ENCODE measurements around the gene TYMP. TPM values are rescaled to one million over a fixed set of nuclear protein-coding genes. Genes with fewer than 3 reads are reported as not detected.
"Not testable (repeated sequence)": the region's sequence is repeated elsewhere in the genome, so short reads cannot be mapped to it uniquely, and the experiment has no call there.

The TYMP gene
- total RNA-seq, 2 experiments from 2014 or later: 71.8 to 76.6 TPM

DNA sequence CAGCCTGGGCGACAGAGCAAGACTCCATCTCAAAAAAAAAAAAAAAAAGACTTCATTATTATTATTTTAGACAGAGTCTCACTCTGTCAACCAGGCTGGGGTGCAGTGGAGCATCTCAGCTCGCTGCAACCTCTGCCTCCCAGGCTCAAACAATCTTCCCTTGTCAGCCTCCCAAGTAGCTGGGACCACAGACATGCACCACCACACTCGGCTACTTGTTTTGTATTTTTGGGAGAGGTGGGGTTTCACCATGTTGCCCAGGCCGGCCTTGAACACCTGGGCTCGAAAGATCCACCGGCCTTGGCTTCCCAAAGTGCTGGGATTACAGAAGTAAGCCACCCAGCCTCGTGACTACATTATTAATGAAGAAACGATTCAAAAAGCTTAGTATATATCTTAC lies 5.3 kb upstream of the TYMP start:
- no peaks in the 10 kb centered on the region for H3K27me3 Mint-ChIP-seq (ENCODE audit: low read depth)
- POLR2A ChIA-PET: interaction anchor here (1.2 to 8.4 kb wide), 3 partner anchors 7 to 28 kb away, joined by 4 to 335 read pairs (median 11); partner anchors contain the start of genes LMF2, SCO2 and TYMP
- H3K27ac Mint-ChIP-seq: no peak overlapping the region
- no peak for ATAC-seq
- CTCF ChIA-PET: interaction anchor here (7.1 to 7.8 kb wide), 2 partner anchors 8 to 86 kb away, joined by 39 to 116 read pairs; partner anchors contain the start of genes SCO2 and TYMP
- H3K4me3 Mint-ChIP-seq: no peak overlapping the region
- H3K4me1 Mint-ChIP-seq (ENCODE audit: low read depth): peaks cover 52% of the 10 kb centered on the region
- peaks cover 26% of the 10 kb centered on the region for H3K36me3 Mint-ChIP-seq (ENCODE audit: low read depth)
- no peaks in the 10 kb centered on the region for H3K9me3 Mint-ChIP-seq (ENCODE audit: insufficient read depth)
- DNase-seq: no peak

DNA sequence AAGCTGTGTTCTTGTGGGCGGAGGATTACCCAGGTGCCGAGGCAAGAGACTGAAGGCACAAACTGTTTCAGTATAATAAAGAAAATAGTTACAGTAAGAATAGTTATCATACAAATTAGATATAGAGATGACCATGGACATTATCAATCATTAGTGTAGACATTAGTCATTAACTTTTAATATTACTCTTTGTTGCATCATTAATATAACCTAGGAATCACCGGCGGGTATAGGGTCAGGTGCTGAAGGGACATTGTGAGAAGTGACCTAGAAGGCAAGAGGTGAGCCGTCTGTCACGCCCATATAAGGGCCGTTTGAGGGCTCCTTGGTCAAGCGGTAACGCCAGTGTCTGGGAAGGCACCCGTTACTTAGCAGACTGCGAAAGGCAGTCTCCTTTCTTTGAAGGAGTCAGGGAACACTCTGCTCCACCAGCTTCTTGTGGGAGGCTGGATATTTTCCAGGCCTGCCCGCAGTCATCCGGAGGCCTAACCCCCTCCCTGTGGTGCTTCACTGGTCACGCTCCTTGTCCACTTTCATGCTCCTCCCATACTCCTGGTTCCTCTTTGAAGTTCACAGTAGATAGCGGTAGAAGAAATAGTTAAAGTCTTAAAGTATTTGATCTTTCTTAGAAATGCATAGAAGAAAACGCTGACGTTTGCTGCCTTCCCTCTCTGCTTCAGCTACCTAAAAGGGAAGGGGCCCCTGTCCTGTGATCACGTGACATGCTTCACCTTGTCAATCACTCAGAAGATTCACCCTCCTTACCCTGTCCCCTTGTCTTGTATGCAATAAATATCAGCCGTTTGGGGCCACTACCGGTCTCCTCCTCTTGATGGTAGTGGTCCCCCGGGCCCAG lies 4.3 kb upstream of the TYMP start:
- Mint-ChIP-seq H3K36me3 (ENCODE audit: low read depth) (peaks cover 20% of the 10 kb centered on the region), H3K4me1 (ENCODE audit: low read depth) (peaks cover 44% of the 10 kb centered on the region), H3K27ac (peak overlapping the region; percentile 100), H3K4me3 (peak overlapping the region; percentile 5)
- ChIA-PET CTCF (interaction anchor here (7.8 kb wide), 1 partner anchor 7 kb away, joined by 116 read pairs; the partner anchor contains the start of genes SCO2 and TYMP), POLR2A (interaction anchor here (3.1 to 7.1 kb wide), 2 partner anchors 13 to 14 kb away, joined by 11 to 142 read pairs; partner anchors contain the start of gene KLHDC7B)
- peak; percentile 24 for DNase-seq
- not testable (repeated sequence) for ATAC-seq; H3K9me3 Mint-ChIP-seq (ENCODE audit: insufficient read depth); H3K27me3 Mint-ChIP-seq (ENCODE audit: low read depth)

DNA sequence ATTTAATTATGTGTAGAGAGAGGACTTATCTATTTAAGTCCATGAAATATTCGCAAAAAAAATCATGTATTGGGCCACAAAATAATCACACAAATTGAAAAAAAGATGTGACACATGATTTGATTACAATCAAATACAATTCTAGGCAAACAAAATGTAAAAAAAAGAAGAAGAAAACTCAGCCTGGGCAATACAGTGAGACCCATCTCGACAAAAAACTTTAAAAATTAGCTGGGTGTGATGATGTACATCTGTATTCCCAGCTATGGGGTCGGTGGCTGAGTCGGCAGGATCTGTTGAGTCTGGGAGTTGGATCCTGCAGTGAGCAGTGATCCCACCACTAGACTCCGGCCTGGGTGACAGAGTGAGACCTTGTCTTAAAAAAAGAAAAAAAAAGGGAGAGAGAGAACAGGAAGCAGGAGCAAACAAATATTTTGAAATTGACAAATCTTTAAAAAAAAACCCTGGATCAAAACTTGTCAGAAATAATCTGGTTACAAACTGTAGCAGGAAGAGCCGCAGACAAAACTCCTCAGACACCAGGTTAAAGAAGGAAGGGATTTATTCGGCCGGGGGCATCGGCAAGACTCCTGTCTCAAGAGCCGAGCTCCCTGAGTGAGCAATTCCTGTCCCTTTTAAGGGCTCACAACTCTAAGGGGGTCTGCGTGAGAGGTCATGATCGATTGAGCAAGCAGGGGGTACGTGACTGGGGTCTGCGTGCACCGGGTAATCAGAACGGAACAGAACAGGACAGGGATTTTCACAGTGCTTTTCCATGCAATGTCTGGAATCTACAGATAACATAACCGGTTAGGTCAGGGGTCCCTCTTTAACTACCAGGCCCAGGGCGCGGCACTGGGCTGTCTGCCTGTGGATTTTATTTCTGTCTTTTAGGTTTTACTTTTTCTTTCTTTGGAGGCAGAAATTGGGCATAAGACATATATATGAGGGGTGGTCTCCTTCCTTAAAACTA lies 3.3 kb upstream of the TYMP start:
- DNase-seq: no peak
- Mint-ChIP-seq H3K27ac (peak overlapping the region; percentile 100), H3K36me3 (ENCODE audit: low read depth) (peaks cover 28% of the 10 kb centered on the region), H3K4me1 (ENCODE audit: low read depth) (peaks cover 48% of the 10 kb centered on the region), H3K9me3 (ENCODE audit: insufficient read depth) (no peaks in the 10 kb centered on the region), H3K27me3 (ENCODE audit: low read depth) (no peaks in the 10 kb centered on the region), H3K4me3 (peak overlapping the region; percentile 94)
- ATAC-seq: no peak
- ChIA-PET CTCF (interaction anchor here (1.0 kb wide), 2 partner anchors 8 to 88 kb away, joined by 3 to 5 read pairs; no protein-coding TSS in a partner anchor), POLR2A (interaction anchor here (0.7 to 8.7 kb wide), 6 partner anchors 6 to 88 kb away, joined by 3 to 335 read pairs (median 20); partner anchors contain the start of genes KLHDC7B and SYCE3)

DNA sequence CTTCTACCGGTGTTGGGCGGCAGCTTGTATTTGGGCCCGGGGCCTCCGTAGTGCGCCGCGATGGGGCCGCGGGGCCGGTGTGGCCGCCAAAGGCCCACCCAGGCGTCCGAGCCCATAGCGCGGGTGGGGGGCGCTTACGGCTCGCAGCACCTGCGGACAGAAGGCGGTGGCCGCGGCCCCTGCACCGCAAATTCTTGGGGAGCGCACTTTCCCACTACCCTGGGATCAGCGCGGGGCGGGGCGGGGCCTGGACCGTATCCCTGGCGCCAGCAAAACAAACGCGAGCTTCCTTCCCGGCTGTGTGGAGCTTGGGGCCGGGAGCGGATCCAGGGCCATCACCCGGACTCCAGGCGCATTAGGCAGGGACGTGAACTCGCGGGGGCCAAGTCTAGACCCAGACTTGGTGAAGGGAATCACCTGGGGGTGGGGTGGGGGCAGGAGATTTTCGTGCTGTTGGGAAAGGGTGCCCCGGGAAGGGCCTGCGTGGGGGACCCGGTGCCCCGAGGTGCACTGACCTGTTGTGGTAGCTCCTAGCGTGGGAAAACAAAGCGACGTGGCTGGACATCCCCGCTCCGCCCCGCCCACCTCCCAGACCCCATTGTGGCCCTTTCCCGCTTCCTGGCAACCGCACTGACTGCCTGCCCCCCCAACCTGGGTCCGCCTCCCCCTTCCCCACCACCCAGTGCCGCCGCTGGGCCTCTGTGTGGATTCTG lies 2.3 kb upstream of the TYMP start:
- Mint-ChIP-seq H3K9me3 (ENCODE audit: insufficient read depth) (no peaks in the 10 kb centered on the region), H3K36me3 (ENCODE audit: low read depth) (peaks cover 33% of the 10 kb centered on the region), H3K4me3 (peak overlapping the region; percentile 94), H3K27me3 (ENCODE audit: low read depth) (no peaks in the 10 kb centered on the region), H3K4me1 (ENCODE audit: low read depth) (peaks cover 53% of the 10 kb centered on the region), H3K27ac (peak overlapping the region; percentile 100)
- ATAC-seq: no peak
- no peak for DNase-seq
- ChIA-PET POLR2A (interaction anchor here (0.8 to 8.7 kb wide), 9 partner anchors 7 to 341 kb away, joined by 3 to 335 read pairs (median 6); partner anchors contain the start of genes CHKB, KLHDC7B and SYCE3), CTCF (interaction anchor here (1.0 to 1.1 kb wide), 3 partner anchors 9 to 89 kb away, joined by 3 to 5 read pairs (median 3); no protein-coding TSS in a partner anchor)

DNA sequence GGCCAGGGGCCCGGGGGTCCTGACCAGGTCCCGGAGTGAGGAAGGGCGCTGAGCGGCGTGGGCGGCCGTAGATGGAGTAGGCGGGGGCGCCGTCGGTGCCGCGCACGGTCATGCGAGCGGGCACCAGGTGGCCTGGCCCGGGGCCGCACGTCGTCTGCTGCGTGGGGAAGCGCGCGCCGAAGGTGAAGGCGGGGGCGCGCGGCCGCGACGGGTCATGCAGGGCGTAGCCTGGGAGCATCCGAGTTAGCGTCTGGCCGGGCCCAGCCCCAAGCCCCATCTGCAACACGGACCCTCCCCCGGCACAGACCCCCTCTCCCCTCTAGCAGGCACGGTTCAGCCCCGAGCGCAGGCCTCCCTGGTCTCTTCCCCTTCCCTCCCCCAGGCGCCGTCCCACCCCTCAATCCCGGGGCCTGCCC lies 1.7 kb upstream of the TYMP start:
- H3K9me3 Mint-ChIP-seq (ENCODE audit: insufficient read depth): no peaks in the 10 kb centered on the region
- POLR2A ChIA-PET: interaction anchor here (0.8 to 8.7 kb wide), 9 partner anchors 7 to 341 kb away, joined by 3 to 335 read pairs (median 6); partner anchors contain the start of genes CHKB, KLHDC7B and SYCE3
- peak; percentile 32 for ATAC-seq
- peak overlapping the region; percentile 100 for H3K27ac Mint-ChIP-seq
- H3K36me3 Mint-ChIP-seq (ENCODE audit: low read depth): peaks cover 37% of the 10 kb centered on the region
- CTCF ChIA-PET: interaction anchor here (1.0 to 1.1 kb wide), 2 partner anchors 9 to 89 kb away, joined by 3 read pairs; no protein-coding TSS in a partner anchor
- peaks cover 55% of the 10 kb centered on the region for H3K4me1 Mint-ChIP-seq (ENCODE audit: low read depth)
- peak; percentile 84 for DNase-seq
- no peaks in the 10 kb centered on the region for H3K27me3 Mint-ChIP-seq (ENCODE audit: low read depth)
- H3K4me3 Mint-ChIP-seq: peak overlapping the region; percentile 94

DNA sequence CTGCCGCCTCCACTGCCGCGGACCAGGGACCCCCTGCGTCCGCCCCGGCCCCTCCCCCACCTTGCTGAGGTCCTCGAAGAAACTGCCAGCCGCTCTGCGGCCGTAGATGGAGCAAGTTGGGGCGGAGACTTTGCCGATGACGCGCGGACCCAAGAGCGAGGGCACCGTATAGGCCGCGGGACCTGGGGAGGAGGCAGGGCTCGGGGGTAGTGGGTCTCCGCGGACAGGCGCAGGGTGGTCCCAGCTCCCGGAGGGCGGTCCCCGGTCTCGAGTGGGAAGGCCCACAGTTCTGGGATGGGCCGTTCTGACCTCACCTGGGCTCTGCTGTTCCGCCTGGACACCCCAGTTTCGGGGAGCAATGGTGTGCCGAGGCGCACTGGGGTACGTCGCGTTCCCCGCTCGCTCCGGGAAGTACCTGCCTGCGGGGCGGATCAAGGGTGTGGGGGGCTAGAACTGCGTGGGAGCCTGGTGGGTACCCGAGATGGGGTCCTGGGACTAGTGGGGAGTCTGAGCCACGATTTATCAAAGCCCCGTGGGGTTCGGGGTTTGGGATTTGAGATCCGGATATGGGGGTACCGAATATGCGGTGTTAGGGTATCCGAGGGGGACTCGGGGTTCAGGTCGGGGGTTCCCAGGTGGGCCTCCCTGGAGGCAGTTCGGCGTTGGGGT lies 1.2 kb upstream of the TYMP start:
- Mint-ChIP-seq H3K27me3 (ENCODE audit: low read depth) (no peaks in the 10 kb centered on the region), H3K27ac (peak overlapping the region; percentile 100), H3K36me3 (ENCODE audit: low read depth) (peaks cover 37% of the 10 kb centered on the region), H3K9me3 (ENCODE audit: insufficient read depth) (no peaks in the 10 kb centered on the region), H3K4me3 (peak overlapping the region; percentile 94), H3K4me1 (ENCODE audit: low read depth) (peaks cover 51% of the 10 kb centered on the region)
- ChIA-PET CTCF (interaction anchor here (1.1 kb wide), 1 partner anchor 90 kb away, joined by 3 read pairs; no protein-coding TSS in a partner anchor), POLR2A (interaction anchor here (0.6 to 8.7 kb wide), 11 partner anchors 8 to 340 kb away, joined by 3 to 335 read pairs (median 5); partner anchors contain the start of genes CHKB, KLHDC7B and SYCE3)
- ATAC-seq: peak; percentile 47
- peak; percentile 92 for DNase-seq

DNA sequence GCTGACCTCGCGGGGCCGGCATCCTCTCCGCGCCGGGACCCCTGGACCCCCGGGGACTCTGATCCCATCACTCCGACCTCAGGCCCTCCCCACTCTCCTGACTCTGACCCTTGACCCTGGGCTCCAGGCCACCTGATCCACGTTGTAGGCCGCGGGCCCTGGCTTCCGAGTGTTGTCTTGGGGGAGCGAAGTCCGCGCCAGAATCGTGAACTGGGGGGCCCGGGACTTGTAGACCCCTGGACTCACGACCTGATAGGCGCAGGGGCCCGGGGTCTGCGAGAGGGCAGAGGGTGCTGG lies 716 bp upstream of the TYMP start:
- H3K9me3 Mint-ChIP-seq (ENCODE audit: insufficient read depth): no peaks in the 10 kb centered on the region
- DNase-seq (no peak), ATAC-seq (peak; percentile 4)
- H3K27ac Mint-ChIP-seq: peak overlapping the region; percentile 100
- CTCF ChIA-PET: no interaction called here
- H3K4me1 Mint-ChIP-seq (ENCODE audit: low read depth): peaks cover 51% of the 10 kb centered on the region
- H3K27me3 Mint-ChIP-seq (ENCODE audit: low read depth): no peaks in the 10 kb centered on the region
- POLR2A ChIA-PET: interaction anchor here (0.6 to 8.7 kb wide), 8 partner anchors 8 to 340 kb away, joined by 3 to 335 read pairs (median 10); partner anchors contain the start of genes CHKB, KLHDC7B and SYCE3
- peak overlapping the region; percentile 94 for H3K4me3 Mint-ChIP-seq
- peaks cover 37% of the 10 kb centered on the region for H3K36me3 Mint-ChIP-seq (ENCODE audit: low read depth)

DNA sequence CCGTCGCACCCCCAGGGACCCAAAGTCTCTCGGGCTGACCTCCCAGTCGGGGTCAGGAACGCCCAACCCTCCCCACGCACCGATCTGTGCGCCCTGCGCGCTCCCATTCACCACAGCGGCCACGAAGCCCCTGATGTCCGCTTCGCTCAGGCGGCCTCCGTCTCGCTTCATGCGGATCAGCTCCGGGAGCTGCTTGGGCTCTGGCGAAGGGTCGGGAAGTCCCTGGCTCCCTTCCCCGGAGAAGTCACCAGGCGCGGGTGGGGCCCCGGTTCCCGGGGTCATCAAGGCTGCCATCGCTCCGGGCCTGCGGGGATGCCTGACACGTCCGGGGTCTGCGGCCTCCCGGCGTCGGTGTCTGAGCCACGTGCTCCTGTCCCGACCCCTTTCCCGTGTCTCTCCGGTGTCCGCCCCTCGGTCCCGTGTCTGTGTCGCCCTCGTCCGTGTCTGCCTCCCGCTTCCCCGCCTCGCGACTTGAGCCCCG lies 356 bp downstream of the TYMP start:
- Mint-ChIP-seq H3K9me3 (ENCODE audit: insufficient read depth) (no peaks in the 10 kb centered on the region), H3K4me1 (ENCODE audit: low read depth) (peaks cover 52% of the 10 kb centered on the region), H3K27ac (peak overlapping the region; percentile 91), H3K4me3 (peak overlapping the region; percentile 80), H3K27me3 (ENCODE audit: low read depth) (no peaks in the 10 kb centered on the region), H3K36me3 (ENCODE audit: low read depth) (peaks cover 41% of the 10 kb centered on the region)
- CTCF ChIA-PET: interaction anchor here (0.6 to 6.5 kb wide), 6 partner anchors 8 to 277 kb away, joined by 3 to 116 read pairs (median 4); partner anchors contain the start of gene SYCE3
- POLR2A ChIA-PET: interaction anchor here (0.6 to 8.7 kb wide), 11 partner anchors 10 to 170 kb away, joined by 3 to 335 read pairs (median 5); partner anchors contain the start of genes KLHDC7B, LMF2, NCAPH2 and SYCE3
- ATAC-seq (no peak), DNase-seq (no peak)

DNA sequence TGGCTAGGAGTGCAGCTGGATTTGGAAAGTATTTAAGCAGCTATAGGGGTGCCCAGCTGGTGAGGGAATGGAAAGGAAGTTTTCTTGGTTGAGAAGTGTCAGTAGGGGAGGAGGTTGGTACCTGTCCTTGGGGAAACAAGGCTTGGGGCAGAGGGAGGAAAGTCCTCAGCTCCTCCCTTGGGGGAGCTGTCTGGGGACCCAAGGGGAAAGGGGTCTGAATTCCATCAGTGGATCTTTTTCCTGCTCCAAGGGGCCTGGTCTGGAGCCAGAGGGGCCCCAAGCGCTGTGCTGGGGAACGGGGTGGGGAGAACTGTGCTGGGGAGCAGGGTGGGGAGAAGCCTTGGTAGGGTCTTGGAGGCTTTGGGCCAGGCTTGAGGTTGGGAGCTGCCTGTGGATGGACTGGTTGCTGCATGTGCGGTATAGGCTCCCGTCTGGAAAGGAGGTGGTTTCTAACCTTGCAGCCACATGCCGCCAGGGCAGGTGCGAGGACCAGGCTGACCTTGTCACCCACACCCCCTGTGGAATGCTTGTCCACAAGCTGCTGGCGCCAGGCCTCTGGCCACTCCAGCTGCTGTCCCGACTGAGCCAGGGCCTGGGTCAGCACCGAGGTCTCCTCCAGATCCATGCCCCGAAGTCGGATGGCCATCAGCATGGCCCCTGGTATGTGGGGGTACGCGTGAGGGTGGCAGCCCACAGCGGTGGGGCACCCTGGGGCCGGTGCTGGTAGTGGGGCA lies 963 bp downstream of the TYMP start:
- POLR2A ChIA-PET: interaction anchor here (1.0 to 8.7 kb wide), 6 partner anchors 10 to 92 kb away, joined by 3 to 335 read pairs (median 62); partner anchors contain the start of genes KLHDC7B, LMF2, NCAPH2 and SYCE3
- Mint-ChIP-seq H3K27ac (peak overlapping the region; percentile 91), H3K9me3 (ENCODE audit: insufficient read depth) (no peaks in the 10 kb centered on the region), H3K4me1 (ENCODE audit: low read depth) (peaks cover 51% of the 10 kb centered on the region), H3K4me3 (peak overlapping the region; percentile 80), H3K27me3 (ENCODE audit: low read depth) (no peaks in the 10 kb centered on the region), H3K36me3 (ENCODE audit: low read depth) (peaks cover 40% of the 10 kb centered on the region)
- DNase-seq (no peak), ATAC-seq (no peak)
- CTCF ChIA-PET: interaction anchor here (0.6 to 6.5 kb wide), 7 partner anchors 9 to 277 kb away, joined by 3 to 116 read pairs (median 4); partner anchors contain the start of genes LMF2 and NCAPH2

Measured in activated CD8-positive, alpha-beta T cell treated with anti-CD3 and anti-CD28 coated beads, Interleukin-2, amount 10 ng/mL, durations not matched to agents 7 days and 5 days (primary cell).